ENCODE measurements around the gene HEPN1.

Gene HEPN1

DNA sequence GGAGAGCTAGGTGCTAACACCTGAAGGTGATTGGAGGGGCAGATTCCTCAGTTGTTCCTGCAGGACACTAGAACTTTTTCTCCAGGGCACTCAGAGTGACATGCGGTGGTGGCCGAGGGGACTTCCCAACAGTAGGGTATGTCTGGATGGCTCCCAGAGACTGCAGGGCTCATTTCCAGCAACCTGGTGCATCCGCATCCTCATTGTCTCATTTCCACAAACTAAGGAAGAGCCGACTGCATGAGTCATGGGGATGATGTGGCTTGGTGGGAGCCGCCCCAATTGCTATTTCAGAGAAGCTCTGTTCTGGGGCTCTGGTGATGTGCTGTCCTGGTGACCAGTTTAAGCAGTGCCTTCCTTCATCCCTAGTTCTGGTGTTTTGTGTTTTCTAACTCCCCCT is 18.6 kb upstream of the HEPN1 start:
- DNase-seq = no peak

DNA sequence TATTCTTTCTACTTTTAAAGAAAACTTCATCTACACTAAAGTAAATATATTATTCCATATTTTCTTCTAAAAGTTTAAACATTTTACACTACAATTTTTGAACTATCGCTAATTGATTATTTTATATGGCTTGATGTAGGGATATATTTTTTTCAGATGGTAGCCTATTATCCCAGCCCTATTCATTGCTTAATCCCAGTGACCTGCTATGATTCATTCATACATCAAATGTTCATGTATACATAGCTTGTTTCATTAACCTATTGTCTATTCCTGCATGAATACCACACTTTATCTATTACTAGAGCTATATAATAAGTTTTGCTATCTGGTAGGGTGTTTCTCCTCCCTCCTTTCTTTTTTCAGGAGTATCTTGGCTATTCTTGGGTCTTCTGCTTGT is 16.4 kb upstream of the HEPN1 start:
- no peak for DNase-seq

DNA sequence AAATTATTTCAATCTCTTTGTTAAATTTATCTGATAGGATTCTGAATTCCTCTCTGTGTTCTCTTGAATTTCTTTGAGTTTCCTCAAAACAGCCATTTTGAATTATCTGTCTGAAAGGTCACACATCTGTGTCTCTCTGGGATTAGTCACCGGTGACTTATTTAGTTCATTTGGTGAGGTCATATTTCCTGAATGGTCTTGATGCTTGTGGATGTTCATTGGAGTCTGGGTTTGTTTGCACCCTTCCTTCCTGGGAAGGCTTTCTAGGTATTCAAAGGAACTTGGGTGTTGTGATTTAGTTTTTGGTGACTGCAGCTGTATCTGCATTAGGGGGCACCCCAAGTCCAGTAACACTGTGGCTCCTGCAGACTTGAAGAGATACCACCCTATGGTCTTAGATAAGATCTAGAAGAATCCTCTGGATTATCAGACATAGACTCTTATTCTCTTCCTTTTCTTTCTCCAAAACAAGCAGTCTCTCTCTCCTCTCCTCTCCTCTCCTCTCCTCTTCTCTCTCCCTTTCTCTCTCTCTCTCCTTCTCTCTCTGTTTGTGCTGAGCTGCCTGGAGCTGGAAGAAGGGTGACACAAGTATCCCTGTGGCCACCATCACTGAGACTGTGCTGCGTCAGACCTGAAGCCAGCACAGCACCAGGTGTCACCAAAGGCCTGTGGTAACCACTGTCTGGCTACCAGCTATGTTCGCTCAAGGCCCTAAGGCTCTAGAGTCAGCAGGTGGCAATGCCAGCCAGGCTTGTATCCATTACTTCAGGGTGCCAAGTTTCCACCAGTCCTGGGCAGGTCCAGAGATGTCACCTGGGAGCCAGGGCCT is 3.3 kb upstream of the HEPN1 start:
- DNase-seq = no peak

DNA sequence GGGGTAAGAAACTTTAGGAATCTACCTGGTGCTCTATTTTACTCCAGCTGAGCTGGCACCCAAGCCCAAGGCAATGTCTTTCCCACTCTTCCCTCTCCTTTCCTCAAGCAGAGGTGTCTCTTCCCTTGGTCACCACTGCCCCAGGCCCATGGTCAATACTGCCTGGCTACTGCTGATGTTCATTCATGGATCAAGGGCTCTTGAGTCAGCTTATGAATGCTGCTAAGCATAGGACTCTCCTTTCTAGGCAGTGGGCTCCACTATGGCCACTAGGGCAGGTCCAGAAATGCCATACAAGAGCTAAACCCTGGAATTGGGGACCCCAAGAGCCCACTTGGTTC is 2.7 kb upstream of the HEPN1 start:
- no peak for DNase-seq

DNA sequence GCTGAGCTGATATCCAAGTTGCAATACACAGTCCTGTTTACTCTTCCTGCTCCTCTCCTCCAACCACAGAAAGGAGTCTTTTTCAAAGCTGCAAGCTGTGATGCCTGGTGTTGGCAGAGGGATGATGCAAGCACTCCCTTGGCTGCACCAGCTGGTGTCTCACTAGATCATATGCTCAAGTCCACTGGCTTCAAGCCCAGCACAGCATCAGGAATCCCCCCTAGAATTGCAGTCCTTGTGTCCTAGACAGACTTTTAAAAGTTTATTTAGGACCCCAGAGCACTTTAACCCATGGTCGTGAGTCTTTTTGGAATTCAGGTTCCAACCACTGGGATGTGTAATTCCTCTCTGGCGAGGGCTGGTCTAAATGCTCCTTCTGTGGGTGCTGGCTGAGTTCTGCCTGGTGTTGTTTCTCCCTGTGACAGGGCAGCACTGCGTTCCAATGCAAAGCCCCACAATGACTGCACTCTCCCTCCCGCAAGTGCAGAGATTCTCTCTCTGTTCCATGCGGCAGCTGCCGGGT is 1.9 kb upstream of the HEPN1 start:
- no peak for DNase-seq

DNA sequence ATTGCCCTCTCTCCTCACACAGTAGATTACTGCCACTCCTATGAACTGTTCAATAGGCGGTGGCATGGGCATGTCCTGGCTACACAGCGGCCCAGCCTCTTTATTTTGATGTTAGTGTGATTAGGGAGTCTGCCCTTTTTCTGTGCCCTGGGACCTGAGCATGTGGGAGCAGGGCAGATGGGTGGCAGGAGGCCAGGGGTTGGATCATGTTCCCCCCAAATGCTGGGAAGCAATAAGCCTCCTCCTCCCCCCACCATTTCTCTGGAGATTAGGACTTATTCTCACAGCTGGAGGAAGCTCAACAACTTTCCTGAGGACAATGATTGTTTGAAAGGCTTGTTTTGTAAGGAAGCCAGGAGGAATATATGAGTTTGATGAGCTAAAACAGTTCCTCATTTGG is 848 bp downstream of the HEPN1 start:
- DNase-seq = no peak

DNA sequence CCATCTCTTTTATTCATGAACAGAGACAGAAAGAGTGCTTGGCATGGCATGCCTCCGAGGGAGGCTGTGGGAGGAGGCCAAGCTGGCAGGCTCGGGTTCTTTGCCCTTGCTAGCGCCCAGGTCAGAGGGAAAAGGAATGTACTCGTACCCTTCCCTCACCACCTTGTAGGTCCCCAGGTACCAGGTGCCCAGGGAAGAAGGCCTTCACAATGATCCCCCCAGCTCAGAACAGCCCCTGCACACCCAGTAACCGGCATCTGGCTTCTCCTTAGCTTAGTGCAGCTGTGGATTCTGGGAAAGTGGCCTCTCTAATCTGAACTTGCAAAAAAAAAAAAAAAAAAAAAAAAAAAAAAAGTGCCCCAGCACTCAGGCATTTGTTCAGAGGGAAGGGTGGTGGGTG is 1.3 kb downstream of the HEPN1 start:
- DNase-seq = no peak

DNA sequence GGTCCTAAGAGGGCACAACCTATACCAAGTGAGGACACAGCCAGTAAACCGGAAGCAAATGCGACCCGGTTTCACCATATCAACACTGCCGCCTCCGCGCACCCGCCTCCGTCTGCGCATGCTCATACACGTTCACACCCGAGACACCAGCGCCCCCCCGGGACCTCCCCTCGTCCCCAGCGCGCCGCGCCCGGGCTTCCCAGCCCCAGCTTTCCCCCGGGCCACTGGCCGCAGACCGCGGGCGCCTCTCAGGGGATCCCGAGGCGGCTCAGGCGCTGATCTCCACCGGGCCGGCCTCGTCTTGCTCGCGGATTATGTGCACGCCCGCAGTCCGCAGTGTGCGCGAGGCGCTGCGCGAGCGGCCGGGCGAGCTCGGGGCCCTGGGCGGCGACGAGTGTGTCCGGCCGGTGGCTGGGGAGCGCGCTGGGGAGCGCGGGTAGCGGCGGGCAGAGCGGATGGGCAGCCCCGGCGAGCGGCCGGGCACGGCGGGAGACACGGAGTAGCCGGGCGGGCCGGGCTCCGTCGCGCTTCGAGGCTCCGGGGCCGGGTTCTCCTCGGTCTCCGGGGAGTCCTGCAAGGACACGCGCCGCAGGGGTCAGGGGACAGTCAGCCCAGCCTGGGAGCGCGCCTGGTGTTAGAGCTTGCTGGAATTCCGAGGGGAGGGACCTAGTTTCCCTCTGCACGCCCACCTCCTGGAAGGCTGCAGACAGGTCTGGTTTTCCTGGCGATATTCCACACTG is 2.0 kb downstream of the HEPN1 start:
- DNase-seq = peak; percentile 79 to 81

DNA sequence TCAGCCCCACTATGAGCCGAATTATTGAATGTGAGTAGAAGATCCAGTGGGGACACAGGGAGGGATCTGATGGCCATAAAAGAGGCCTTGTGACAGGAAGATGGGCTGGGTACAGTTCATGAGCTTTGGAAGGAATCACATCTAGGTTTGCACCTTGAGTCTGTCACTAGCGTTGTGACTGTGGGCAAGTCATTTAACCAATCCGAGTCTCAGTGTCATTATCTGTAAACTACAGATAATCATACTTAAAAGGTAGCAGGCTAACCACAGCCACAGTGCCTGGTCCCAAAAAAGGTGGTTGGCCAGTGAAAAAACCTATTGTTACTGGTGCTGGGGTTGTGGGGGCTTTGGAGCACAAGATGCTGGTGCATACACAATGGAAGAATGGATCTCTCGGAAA is 3.8 kb downstream of the HEPN1 start:
- DNase-seq = no peak

DNA sequence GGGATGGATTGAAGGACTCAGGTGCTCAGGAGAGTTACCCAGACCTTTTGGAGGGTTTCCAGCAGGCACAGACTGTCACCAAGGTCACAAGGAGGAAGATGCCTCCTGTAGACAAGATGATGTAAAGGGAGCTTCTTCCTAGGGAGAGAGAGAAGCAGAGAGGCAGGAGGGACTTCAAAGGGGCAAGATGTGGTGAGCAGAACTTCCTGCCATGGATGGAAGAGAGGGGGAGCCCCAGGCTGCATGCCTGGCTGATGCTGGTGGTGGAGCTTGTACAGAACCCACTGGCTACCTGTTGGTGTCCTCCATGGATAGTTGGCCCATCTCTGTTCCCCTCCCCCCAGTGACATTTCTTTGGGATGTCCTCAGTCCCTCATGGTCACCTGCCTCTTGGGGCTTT is 4.2 kb downstream of the HEPN1 start:
- DNase-seq = no peak

DNA sequence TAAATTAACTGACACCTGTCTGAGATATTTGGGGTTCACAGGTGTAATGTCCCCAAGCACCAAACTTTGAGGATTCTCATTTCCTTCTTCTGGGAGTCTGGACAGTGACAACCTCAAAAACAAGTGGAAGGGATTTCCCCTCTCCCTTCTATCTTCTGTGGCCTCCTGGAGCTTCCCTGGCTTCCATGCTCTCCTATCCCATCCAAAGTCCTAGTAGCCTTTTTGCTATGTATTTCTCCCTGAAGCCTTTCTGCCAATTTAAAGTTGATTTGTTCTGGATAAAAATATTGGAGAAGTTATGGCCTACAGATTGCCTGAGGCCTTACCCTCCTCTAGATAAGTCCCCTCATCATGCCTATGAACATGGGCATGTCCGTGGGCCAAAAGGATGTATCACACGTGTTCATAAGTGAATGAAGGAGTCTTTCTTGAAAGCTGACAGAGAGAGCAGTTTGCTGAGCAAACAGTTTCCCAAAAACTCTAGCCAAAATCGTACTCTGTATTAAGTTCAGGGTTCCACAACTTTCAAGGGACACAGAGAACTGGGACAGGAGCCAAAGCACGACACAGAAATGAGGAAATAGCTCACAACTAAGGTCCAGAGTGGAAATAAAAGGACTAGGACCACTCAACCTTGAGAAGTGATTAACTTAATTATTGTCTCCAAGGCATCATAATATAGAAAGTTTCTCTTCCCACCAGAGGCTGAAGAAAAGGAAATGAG is 10.1 kb downstream of the HEPN1 start:
- DNase-seq = no peak

DNA sequence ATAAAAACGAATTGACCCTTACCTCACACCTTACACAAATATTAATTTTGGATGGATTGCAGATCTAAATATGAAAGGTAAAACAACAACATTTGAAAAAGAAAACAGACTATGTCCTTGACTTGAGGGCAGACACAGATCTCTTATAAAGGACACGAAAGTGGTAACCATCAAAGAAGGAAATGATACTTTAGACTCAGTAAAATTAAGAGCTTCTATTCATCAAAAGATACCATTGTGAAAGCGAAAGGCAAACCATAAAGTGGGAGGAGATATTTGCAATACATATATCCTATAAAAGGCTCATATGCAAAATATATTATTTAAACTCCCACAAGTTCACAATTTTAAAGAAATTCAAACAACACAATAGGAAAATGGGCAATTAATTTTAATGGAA is 11.7 kb downstream of the HEPN1 start:
- no peak for DNase-seq

DNA sequence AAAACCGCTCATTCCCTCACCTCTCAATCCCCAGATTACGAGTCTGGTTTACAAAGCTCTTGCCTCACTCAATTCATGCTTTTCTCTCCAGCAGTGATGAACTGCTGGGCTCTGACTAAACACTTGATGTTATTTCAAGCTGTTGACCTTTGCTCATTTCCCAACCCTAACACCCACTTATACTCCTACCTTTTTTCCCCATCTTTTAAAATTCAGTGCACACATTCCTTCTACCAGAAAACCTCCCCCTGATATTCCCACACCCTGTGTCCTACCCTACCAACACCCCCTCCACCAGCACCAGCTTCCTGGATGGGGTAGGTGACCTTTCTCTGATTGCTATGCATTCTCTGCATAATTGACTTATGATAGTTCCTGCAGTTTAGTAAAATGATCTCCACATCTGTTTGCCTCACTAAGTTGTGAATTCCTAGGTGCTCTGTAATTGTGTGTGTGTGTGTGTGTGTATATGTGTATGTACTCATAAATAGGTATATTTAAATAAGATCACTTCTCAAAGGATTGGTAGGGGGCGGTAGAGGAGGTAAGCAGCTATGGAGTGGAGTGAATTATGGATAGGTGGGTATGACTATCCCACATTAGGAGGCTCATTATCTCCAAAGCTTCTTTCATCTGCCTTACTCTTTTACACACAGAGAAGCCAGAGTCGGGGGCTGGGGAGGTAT is 16.0 kb downstream of the HEPN1 start:
- no peak for DNase-seq

DNA sequence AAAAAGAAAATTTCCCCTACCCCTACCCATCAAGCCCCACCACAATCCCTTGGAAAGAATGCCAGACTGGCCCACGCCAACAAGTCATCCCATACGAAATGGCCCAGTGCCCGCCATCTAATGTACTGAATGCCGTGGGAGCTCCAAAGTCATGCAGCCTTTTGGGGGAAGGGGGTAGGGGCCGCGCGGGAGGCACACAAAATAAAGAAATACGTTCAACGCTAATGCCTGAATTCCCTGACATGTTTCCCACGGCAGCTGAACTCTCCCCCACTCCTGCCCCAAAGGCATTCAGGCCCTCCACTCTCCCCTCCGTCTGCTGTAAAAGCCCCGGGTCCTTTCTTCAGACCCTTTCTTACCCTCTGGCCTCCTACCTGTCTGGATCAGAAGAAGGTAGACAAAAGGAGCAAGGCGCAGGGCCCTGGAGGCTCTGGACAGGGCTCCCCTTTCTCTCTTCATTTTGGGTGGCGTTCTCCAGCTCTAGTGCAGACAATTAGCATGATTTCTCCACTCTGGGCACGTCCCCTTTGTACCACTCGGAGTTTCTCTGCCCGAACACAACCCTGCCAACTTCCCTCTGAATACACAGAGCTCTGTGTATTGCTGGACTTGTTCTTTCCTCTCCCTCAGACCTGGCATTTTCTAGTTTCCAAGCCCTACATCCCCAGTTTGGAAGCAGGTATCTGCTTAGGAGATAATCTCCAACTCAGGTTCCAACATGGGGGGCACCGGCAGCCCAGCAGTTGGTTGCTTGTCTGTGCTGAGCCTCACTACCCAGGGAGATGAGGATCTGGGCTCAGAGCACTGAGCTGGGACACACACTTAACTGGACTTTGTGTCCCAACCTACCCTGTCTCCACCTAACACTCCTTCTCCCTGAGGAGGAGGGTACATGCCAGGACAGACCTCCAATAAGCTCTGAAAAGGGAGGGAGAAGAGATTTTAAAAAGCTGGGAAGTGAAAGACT is 16.8 kb downstream of the HEPN1 start, which contains the start of gene HEPACAM:
Gene HEPACAM, minus strand, starts transcription at position 500 of the 967 bp plus-strand sequence. Its CDS starts 41 bp downstream, at position 459.
- no peak for DNase-seq

DNA sequence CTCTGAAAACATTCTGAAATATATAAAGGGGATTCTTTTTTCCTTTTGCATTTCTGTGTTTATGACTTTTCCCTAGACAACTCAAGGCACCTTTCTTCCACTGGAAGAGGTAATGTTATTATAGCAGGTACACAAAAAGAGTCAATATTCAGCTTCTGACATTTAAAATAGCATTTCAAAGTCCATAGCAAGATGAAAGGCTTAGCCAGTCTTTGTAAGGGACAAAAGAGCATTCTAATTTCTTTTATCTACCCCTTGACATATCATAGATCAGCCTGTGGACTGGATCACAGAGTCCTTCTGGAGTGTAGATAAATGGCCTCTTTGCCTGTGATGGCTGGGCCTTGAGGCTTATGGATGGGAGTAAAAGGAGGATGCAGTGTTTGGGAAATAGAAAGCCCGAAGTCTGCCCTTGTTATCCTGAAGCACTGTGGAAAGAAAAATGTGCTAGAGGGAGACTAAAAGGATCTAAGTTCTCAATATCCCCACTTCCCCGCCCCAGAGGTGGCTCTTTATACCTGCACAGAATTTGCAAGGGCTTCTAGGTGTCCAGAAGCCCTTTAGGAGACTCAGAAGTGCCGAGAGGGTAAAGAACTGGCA is 18.4 kb downstream of the HEPN1 start:
- no peak for DNase-seq

DNA sequence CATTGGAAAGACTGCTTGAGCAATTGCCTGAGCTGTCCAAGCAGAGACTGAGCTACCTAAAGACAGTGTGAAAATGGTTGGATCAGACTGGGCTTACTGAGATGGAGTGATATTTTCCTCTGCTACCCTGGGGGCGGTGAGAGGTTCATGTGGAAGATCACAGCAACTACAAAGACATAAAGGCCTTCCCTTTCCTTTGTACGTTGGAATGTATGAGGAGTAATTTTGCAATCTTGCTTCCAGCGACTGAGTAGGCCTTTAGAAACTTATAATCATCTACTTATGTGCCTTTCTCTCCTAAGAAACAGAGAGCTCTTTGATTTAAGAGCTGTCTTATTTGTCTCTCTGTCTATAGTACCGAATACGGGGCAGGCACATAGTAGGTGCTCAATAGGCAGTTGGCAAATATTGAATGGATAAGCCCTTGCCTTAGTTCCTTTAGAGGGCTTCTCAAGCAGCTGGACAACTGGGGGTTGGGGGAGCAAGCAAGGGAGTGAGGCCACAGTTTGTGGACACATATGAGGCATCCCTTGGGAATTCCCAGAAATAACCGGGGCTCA is 19.2 kb downstream of the HEPN1 start:
- no peak for DNase-seq

DNA sequence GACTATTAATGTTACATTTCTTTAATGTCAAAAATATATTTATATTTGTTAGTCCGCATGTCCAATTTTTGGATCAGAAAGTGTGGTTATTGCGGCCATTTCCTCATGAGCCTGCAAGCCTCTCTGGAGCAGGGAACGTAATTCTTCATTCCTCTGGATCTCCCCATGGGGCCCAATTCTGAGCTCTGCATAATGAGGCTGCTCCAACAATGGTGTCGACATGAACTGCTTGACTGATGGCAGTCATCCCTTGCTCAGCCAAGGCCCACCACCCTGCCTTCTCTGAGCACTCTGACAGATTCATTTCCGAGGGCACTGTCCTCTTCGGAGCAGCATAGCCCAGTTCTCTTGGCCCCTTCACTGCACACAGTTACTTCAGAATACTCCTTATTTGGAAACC is 19.9 kb downstream of the HEPN1 start:
- DNase-seq = no peak

DNA sequence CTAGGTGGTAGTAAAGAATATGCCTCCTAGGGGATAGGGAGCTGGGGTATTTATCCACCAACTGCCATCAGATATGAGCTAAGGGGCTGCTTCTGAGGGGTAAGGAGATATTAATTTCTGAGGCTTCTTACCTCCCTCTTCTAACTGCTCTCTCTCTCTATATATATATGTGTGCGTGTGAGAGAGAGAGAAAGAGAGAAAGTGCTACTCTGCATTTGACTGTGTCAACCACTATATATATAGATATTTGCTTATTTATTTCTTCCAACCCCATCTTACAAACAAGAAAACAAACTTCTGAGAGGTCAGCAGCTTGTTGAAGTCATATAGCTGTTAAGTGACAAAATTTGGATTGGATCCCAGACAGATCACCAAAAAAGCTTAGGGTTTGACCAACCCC is 22.7 kb downstream of the HEPN1 start:
- DNase-seq = no peak

DNA sequence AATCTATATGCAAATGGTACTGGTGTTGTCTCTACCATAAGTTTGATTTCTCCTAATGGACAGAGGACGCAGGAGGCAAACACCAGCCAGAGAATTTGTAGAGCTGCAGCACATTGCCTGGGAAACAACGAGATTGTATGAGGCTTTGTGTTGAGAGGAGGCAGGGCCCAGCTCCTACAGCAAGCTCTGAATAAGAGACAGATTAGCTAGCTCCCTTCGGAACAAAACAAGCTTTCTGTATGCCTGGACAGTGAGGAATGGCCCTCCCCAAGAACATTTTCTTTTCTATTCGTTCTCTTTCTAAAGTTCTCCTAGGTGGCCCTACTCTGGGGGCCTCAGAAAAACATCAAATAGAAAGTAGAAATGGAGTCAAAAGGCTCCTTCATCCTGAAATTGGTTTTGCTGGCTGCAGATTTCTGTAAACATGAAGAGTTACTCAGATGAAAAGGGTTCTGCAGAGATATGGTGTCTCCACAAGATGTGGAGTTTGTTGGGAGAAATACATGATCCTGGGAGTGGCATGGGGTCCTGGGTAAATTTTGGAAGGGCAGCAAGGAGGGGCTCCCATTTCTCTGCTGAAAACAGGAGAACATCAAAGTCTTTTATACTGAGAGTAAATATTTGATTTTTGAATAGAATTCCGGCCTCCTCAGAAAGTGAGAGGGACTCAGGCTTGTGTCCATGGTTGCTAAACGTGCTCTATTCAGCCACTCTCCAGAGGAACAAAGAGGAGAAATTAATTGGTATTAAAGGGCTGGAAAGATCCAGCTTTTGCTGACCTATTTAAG is 23.6 kb downstream of the HEPN1 start:
- DNase-seq = no peak

DNA sequence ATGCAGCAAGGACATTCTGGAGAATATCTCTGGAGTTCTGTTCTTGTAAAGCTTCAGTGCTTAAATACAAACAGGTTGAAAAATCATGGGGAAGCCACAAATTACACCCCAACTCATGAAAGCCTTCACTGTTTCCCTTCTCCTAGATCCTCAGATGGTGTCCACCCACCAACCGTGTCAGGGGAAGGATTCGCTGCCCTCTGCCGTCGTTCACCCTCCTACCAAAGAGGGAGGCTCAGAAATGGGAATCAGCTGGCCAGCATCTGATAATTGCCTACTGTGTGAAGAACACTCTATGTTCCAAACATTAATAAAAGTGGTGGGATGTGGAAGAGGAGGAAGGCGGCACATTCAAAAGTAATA is 24.2 kb downstream of the HEPN1 start:
- no peak for DNase-seq

Measured in stimulated activated CD4-positive, alpha-beta T cell treated with anti-CD3 and anti-CD28 coated beads, Interleukin-2, amount 100 ng/mL, for 24 hours (primary cell).